Heart right ventricle (tissue), 16 donors: ENCODE measurements around the gene EGLN1. TPM values are rescaled to one million over a fixed set of nuclear protein-coding genes. Genes with fewer than 3 reads are reported as not detected.

ENCODE experiments used
- ATAC-seq, 8 donors: fragments of 200-7000 bp; cut with Tn5 transposase; one replicate each; pipeline ENCODE4 v1.9.1; 2020; ENCODE audit warnings: mild to moderate bottlenecking in 8 of 8, moderate library complexity in 8 of 8, moderate number of reproducible peaks in 1 of 8
- DNase-seq, 2 donors: peaks; one replicate each; pipeline ENCODE4 v3.0.0-alpha.2; 2020
- H3K27ac ChIP-seq, 10 donors: fragments of 200-600 bp; sonication (generic) in 2 of 10; one replicate each; pipeline versions ENCODE4 v1.5.0 to v1.8.0; 2020 to 2022; ENCODE audit warnings: mild to moderate bottlenecking in 3 of 10
- H3K27me3 ChIP-seq, 7 donors: fragments of 200-600 bp; one replicate each; pipeline ENCODE4 v1.8.0; 2021 to 2022; ENCODE audit warnings: mild to moderate bottlenecking in 2 of 7
- H3K36me3 ChIP-seq, 9 donors: fragments of 200-600 bp; sonication (generic) in 1 of 9; one replicate each; pipeline versions ENCODE4 v1.5.0 to v1.8.0; 2020 to 2022; ENCODE audit warnings: mild to moderate bottlenecking in 2 of 9
- H3K4me1 ChIP-seq, 9 donors: fragments of 200-600 bp; sonication (generic) in 1 of 9; one replicate each; pipeline versions ENCODE4 v1.5.0 to v1.8.0; 2020 to 2022; ENCODE audit warnings: mild to moderate bottlenecking in 4 of 9
- H3K4me3 ChIP-seq, 10 donors: fragments of 200-600 bp; sonication (generic) in 2 of 10; one replicate each; pipeline versions ENCODE4 v1.5.0 to v1.8.0; 2020 to 2022; ENCODE audit warnings: mild to moderate bottlenecking in 7 of 10, moderate library complexity in 2 of 10
- H3K9me3 ChIP-seq, 11 donors: fragments of 200-600 bp in 10 of 11; sonication (generic) in 2 of 11; one replicate each; pipeline versions ENCODE4 v1.5.0 to v1.8.0; 2013 to 2022; ENCODE audit warnings: mild to moderate bottlenecking in 2 of 11, control low read depth in 1 of 11, moderate library complexity in 1 of 11
- WGBS, 2 donors: extraction: QIAGEN DNeasy Blood & Tissue Kit; methylation state at CpG; one replicate each; pipeline ENCODE4 v1.1.7; 2013; ENCODE audit warnings: inconsistent platforms in 1 of 2; 5-methylcytosine and 5-hydroxymethylcytosine counted together
- intact Hi-C, 10 donors: fragments of 100-400 bp; cut with DNase I; formaldehyde crosslinking; loops; one replicate each; pipeline versions ENCODE4 v1.11.1 to v1.14.2; 2022
- polyA plus RNA-seq, 2 donors: library from polyadenylated mRNA; stranded (reverse); fragments of 200-250 nt; gene quantifications; one replicate each; pipeline ENCODE4 v1.2.3, GENCODE V29; 2013
- total RNA-seq, 10 donors: library from RNA; stranded (reverse); fragmentation: NEBNext Ultra II Directional in 3 of 10; extraction: Animal tissue kit (Norgen Biotek cat#: 25700) in 3 of 10; gene quantifications; one replicate each; pipeline versions ENCODE4 v1.2.1 to v1.2.4, GENCODE V29; 2021 to 2023
- TF ChIP-seq, protein P1 (sequence below), 9 donors: fragments of 200-600 bp; sonication (generic) in 2 of 9; IDR thresholded peaks; one replicate each; pipeline versions ENCODE4 v1.5.0 to v1.8.0; 2021 to 2022; ENCODE audit warnings: antibody characterized with exemption in 9 of 9, mild to moderate bottlenecking in 5 of 9, moderate library complexity in 1 of 9
- donor health status: Arrhythmogenic right ventricular cardiomyopathy.
- donor health status: ischemic (EF 13 %, LVEDD 7.1; RV severe dilation, severe dysfunction).
- donor health status: healthy with polysubstance abuse.
- donor health status: DM: no; HTN: yes; CAD: no.
- donor health status: DM: no; HTN: no; CAD: no.
- donor health status: ischemic (EF 25% LVEDD 6.9; RV normal size, moderate dysfunction).
- donor health status: ischemic (EF 25% LVEDD 5.7; RV mildly dilated, moderate dysfunction).
- donor health status: healthy.
- donor health status: DM: yes; HTN: yes; CAD: no.
- donor health status: Ischemic cardiomyopathy.
- donor health status: ischemic (EF 35%, LVEDD 5.7; RV mildly dilated, moderate dysfunction).
- donor health status: nonischemic (EF 11% LVEDD 7.7; RV severe dilation, severe dysfunction).
- donor health status: DM: yes; HTN: yes; CAD: no.
- donor health status: PGD.
- donor health status: ischemic (EF 29% LVEDD 5.4; RV normal size, mild dysfunction).
- donor health status: nonischemic (EF 23%, LVEDD 6.1; RV moderate dilation, normal function).

Gene EGLN1
- total and polyA plus RNA-seq, 12 donors, result 13.0 to 104 (median 65.8) TPM

DNA sequence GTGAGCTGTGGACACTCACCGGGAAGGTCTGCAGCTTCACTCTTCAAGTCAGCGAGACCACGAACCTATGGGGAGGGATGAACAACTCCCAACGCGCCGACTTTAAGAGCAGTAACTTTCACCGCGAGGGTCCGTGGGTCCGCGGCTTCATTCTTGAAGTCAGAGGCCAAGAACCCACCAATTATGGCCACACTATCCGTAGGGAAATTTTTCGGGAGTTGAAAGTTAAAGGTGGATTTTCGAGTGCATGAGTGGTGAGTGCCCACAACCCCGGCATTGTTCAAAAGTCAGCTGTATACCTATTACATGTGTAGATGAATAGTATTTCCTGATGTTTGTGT lies 104.1 kb downstream of the EGLN1 start:
- no peak overlapping the region for H3K4me3 ChIP-seq
- no peak for ATAC-seq
- H3K4me1 ChIP-seq, result no peaks in the 10 kb centered on the region
- no peaks in the 10 kb centered on the region for H3K9me3 ChIP-seq
- no peak for DNase-seq
- TF ChIP-seq, protein P1, sequence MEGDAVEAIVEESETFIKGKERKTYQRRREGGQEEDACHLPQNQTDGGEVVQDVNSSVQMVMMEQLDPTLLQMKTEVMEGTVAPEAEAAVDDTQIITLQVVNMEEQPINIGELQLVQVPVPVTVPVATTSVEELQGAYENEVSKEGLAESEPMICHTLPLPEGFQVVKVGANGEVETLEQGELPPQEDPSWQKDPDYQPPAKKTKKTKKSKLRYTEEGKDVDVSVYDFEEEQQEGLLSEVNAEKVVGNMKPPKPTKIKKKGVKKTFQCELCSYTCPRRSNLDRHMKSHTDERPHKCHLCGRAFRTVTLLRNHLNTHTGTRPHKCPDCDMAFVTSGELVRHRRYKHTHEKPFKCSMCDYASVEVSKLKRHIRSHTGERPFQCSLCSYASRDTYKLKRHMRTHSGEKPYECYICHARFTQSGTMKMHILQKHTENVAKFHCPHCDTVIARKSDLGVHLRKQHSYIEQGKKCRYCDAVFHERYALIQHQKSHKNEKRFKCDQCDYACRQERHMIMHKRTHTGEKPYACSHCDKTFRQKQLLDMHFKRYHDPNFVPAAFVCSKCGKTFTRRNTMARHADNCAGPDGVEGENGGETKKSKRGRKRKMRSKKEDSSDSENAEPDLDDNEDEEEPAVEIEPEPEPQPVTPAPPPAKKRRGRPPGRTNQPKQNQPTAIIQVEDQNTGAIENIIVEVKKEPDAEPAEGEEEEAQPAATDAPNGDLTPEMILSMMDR (IDR thresholded peaks at IDR 0.05), result no peak
- H3K36me3 ChIP-seq, result no peaks in the 10 kb centered on the region
- H3K27me3 ChIP-seq, result no peaks in the 10 kb centered on the region
- intact Hi-C loops, result no loop called here
- WGBS, 2 donors, result 95 to 96% methylated on average over 15 of the region's 15 CpGs
- no peak overlapping the region for H3K27ac ChIP-seq

- ATAC-seq (no peak), DNase-seq (no peak)
- no peaks in the 10 kb centered on the region for H3K36me3 ChIP-seq
- no peaks in the 10 kb centered on the region for H3K27me3 ChIP-seq
- 93 to 96% methylated on average over 44 of the region's 44 CpGs for WGBS, 2 donors
- no peak overlapping the region for H3K27ac ChIP-seq
- H3K4me1 ChIP-seq, result no peaks in the 10 kb centered on the region
- H3K9me3 ChIP-seq, result no peaks in the 10 kb centered on the region
- TF ChIP-seq, protein P1 (IDR thresholded peaks at IDR 0.05), result no peak
- intact Hi-C loops, result no loop called here
- no peak overlapping the region for H3K4me3 ChIP-seq
Measured at GRCh38 chr1:231317306-231318014, 104.6 kb downstream of the EGLN1 start.

- DNase-seq (peak; percentile 9 to 36), ATAC-seq (peak; percentile 47 to 62 (median 55))
- H3K36me3 ChIP-seq, result no peaks in the 10 kb centered on the region
- H3K27me3 ChIP-seq, result no peaks in the 10 kb centered on the region
- TF ChIP-seq, protein P1 (IDR thresholded peaks at IDR 0.05), result peak; percentile 15 to 72 (median 56)
- H3K9me3 ChIP-seq, result no peaks in the 10 kb centered on the region
- H3K4me1 ChIP-seq, result no peaks in the 10 kb centered on the region
- H3K27ac ChIP-seq, result no peak overlapping the region
- intact Hi-C loops, result no loop called here
- H3K4me3 ChIP-seq, result no peak overlapping the region
- WGBS, 2 donors, result 30 to 33% methylated on average over 11 of the region's 11 CpGs
Measured at GRCh38 chr1:231315887-231316286, 106.2 kb downstream of the EGLN1 start.

Other genes with a start within 250 kb of the EGLN1 start
- gene GNPAT, start 181.1 kb downstream of the EGLN1 start, total RNA-seq, result 10 to 100 TPM; 49.0 to 74.0 (median 51.8) TPM
- 10 to 100 TPM; 40.3 to 53.9 TPM for gene GNPAT, start 181.1 kb downstream of the EGLN1 start, polyA plus RNA-seq
- gene EXOC8, start 84.4 kb downstream of the EGLN1 start, total RNA-seq, result 10 to 100 TPM; 10.3 to 16.7 (median 12.8) TPM
- 1 to 10 TPM; 3.5 to 4.3 TPM for gene EXOC8, start 84.4 kb downstream of the EGLN1 start, polyA plus RNA-seq
- gene SPRTN, start 84.0 kb downstream of the EGLN1 start, total RNA-seq, result 10 to 100 TPM in 1 of 10 donors, 1 to 10 TPM in 9; 6.4 to 11.0 (median 7.6) TPM
- 1 to 10 TPM; 4.1 to 4.2 TPM for gene SPRTN, start 84.0 kb downstream of the EGLN1 start, polyA plus RNA-seq
- 10 to 100 TPM; 26.2 to 37.9 (median 33.2) TPM for gene TSNAX, start 106.4 kb upstream of the EGLN1 start, total RNA-seq
- 10 to 100 TPM; 11.8 to 14.2 TPM for gene TSNAX, start 106.4 kb upstream of the EGLN1 start, polyA plus RNA-seq
- 1 to 10 TPM; 3.1 to 6.4 (median 4.3) TPM for gene DISC1, start 204.5 kb upstream of the EGLN1 start, total RNA-seq
- gene DISC1, start 204.5 kb upstream of the EGLN1 start, polyA plus RNA-seq, result 1 to 10 TPM; 1.4 to 1.8 TPM